ENCODE data around the gene OR7A5. TPM values are rescaled to one million over a fixed set of nuclear protein-coding genes. Genes with fewer than 3 reads are reported as not detected.
A peak's percentile ranks its signal among the peaks of the same experiment; 100 is the strongest.
"Not testable (repeated sequence)": the region's sequence is repeated elsewhere in the genome, so short reads cannot be mapped to it uniquely, and the experiment has no call there.

Gene OR7A5
- total RNA-seq, 4 donors from 2014 or later, result not detected

GRCh38 chr19:14804765-14805164 is 30.2 kb downstream of the OR7A5 start:
- H3K4me1 ChIP-seq, result no peaks in the 10 kb centered on the region
- intact Hi-C loops (cut with DNase I; ENCODE audit: low total_unique reads), result no loop called here
- H3K36me3 ChIP-seq, result no peaks in the 10 kb centered on the region
- no peak for TF ChIP-seq CTCF (IDR thresholded peaks at IDR 0.05)
- no peak for TF ChIP-seq POLR2A (IDR thresholded peaks at IDR 0.05)
- H3K9me3 ChIP-seq, result no peaks in the 10 kb centered on the region
- no peak overlapping the region for H3K27ac ChIP-seq
- H3K27me3 ChIP-seq, result no peaks in the 10 kb centered on the region
- H3K4me3 ChIP-seq, result no peak overlapping the region
- no peak for DNase-seq

GRCh38 chr19:14798760-14799159 is 36.2 kb downstream of the OR7A5 start:
- no peak for DNase-seq
- Histone ChIP-seq H3K27me3 (no peaks in the 10 kb centered on the region), H3K27ac (no peak overlapping the region), H3K4me3 (no peak overlapping the region), H3K9me3 (no peaks in the 10 kb centered on the region), H3K36me3 (no peaks in the 10 kb centered on the region), H3K4me1 (no peaks in the 10 kb centered on the region)
- TF ChIP-seq POLR2A (IDR thresholded peaks at IDR 0.05), result no peak
- TF ChIP-seq CTCF (IDR thresholded peaks at IDR 0.05), result no peak
- intact Hi-C loops (cut with DNase I; ENCODE audit: low total_unique reads), result no loop called here

- H3K27me3 ChIP-seq, result no peaks in the 10 kb centered on the region
- no peaks in the 10 kb centered on the region for H3K4me1 ChIP-seq
- no peaks in the 10 kb centered on the region for H3K9me3 ChIP-seq
- H3K27ac ChIP-seq, result no peak overlapping the region
- intact Hi-C loops (cut with DNase I; ENCODE audit: low total_unique reads), result no loop called here
- no peak overlapping the region for H3K4me3 ChIP-seq
- no peaks in the 10 kb centered on the region for H3K36me3 ChIP-seq
- TF ChIP-seq CTCF (IDR thresholded peaks at IDR 0.05), result no peak
- TF ChIP-seq POLR2A (IDR thresholded peaks at IDR 0.05), result no peak
- no peak for DNase-seq
Observed at GRCh38 chr19:14796021-14796420, 39.0 kb downstream of the OR7A5 start.

- Histone ChIP-seq H3K4me3 (no peak overlapping the region), H3K9me3 (no peaks in the 10 kb centered on the region), H3K27ac (no peak overlapping the region), H3K27me3 (no peaks in the 10 kb centered on the region), H3K4me1 (no peaks in the 10 kb centered on the region), H3K36me3 (no peaks in the 10 kb centered on the region)
- no peak for DNase-seq
- intact Hi-C loops (cut with DNase I; ENCODE audit: low total_unique reads), result no loop called here
- no peak for TF ChIP-seq POLR2A (IDR thresholded peaks at IDR 0.05)
- no peak for TF ChIP-seq CTCF (IDR thresholded peaks at IDR 0.05)
Observed at GRCh38 chr19:14795078-14795721, 39.8 kb downstream of the OR7A5 start.

GRCh38 chr19:14792250-14792649 is 42.7 kb downstream of the OR7A5 start:
- DNase-seq; H3K9me3 ChIP-seq; H3K27ac ChIP-seq; H3K36me3 ChIP-seq; intact Hi-C loops (cut with DNase I; ENCODE audit: low total_unique reads); H3K4me1 ChIP-seq; H3K4me3 ChIP-seq; H3K27me3 ChIP-seq: not testable (repeated sequence)

GRCh38 chr19:14786421-14786851 is 48.5 kb downstream of the OR7A5 start:
- H3K4me1 ChIP-seq, result no peaks in the 10 kb centered on the region
- H3K4me3 ChIP-seq, result no peak overlapping the region
- no peak for DNase-seq
- TF ChIP-seq POLR2A (IDR thresholded peaks at IDR 0.05), result no peak
- peak in 3 of 4 experiments; percentile 20 to 62 (median 42) for TF ChIP-seq CTCF (IDR thresholded peaks at IDR 0.05)
- intact Hi-C loops (cut with DNase I; ENCODE audit: low total_unique reads), result no loop called here
- no peaks in the 10 kb centered on the region for H3K9me3 ChIP-seq
- H3K36me3 ChIP-seq, result no peaks in the 10 kb centered on the region
- no peaks in the 10 kb centered on the region for H3K27me3 ChIP-seq
- no peak overlapping the region for H3K27ac ChIP-seq

GRCh38 chr19:14785102-14785793 is 49.7 kb downstream of the OR7A5 start:
- H3K36me3 ChIP-seq; H3K4me1 ChIP-seq; H3K4me3 ChIP-seq; H3K27ac ChIP-seq; DNase-seq; intact Hi-C loops (cut with DNase I; ENCODE audit: low total_unique reads); H3K9me3 ChIP-seq; H3K27me3 ChIP-seq: not testable (repeated sequence)

- H3K27ac ChIP-seq; H3K4me1 ChIP-seq; H3K4me3 ChIP-seq; H3K36me3 ChIP-seq; H3K9me3 ChIP-seq; intact Hi-C loops (cut with DNase I; ENCODE audit: low total_unique reads); H3K27me3 ChIP-seq; DNase-seq: not testable (repeated sequence)
Observed at GRCh38 chr19:14784730-14785101, 50.3 kb downstream of the OR7A5 start.

All from uterus (tissue), 4 donors.